Measurements from ENCODE around the gene STH. TPM values are rescaled to one million over a fixed set of nuclear protein-coding genes. Genes with fewer than 3 reads are reported as not detected.

STH gene, protein sequence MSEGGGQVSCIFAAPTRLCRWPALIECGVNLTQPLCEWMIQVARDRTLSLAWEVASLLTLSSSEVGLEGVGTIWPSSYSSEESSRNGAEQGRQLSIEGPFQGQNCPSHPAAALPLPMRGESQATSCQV
- not detected in 2 replicates for total RNA-seq

DNA sequence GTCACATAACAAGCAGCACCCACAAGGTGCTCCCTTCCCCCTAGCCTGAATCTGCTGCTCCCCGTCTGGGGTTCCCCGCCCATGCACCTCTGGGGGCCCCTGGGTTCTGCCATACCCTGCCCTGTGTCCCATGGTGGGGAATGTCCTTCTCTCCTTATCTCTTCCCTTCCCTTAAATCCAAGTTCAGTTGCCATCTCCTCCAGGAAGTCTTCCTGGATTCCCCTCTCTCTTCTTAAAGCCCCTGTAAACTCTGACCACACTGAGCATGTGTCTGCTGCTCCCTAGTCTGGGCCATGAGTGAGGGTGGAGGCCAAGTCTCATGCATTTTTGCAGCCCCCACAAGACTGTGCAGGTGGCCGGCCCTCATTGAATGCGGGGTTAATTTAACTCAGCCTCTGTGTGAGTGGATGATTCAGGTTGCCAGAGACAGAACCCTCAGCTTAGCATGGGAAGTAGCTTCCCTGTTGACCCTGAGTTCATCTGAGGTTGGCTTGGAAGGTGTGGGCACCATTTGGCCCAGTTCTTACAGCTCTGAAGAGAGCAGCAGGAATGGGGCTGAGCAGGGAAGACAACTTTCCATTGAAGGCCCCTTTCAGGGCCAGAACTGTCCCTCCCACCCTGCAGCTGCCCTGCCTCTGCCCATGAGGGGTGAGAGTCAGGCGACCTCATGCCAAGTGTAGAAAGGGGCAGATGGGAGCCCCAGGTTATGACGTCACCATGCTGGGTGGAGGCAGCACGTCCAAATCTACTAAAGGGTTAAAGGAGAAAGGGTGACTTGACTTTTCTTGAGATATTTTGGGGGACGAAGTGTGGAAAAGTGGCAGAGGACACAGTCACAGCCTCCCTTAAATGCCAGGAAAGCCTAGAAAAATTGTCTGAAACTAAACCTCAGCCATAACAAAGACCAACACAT, at the start of gene STH:
Gene STH, plus strand, starts transcription at position 264 of the 913 bp plus-strand sequence. Its CDS starts 30 bp downstream, at position 294.

Other genes with a start within 250 kb of the STH start
- gene CRHR1, start 214.9 kb upstream of the STH start, total RNA-seq, result not detected in 2 replicates
- not detected in 2 replicates for gene SPPL2C, start 154.4 kb upstream of the STH start, total RNA-seq
- gene MAPT, start 104.7 kb upstream of the STH start, total RNA-seq, result under 0.01 TPM in 1 of 2 replicates, not detected in the other
- gene KANSL1, start 194.2 kb downstream of the STH start, total RNA-seq, result 73.1 and 74.5 TPM in 2 replicates